Dermis blood vessel endothelial cell (primary cell): ENCODE measurements around the gene KRTAP6-1. TPM values are rescaled to one million over a fixed set of nuclear protein-coding genes. Genes with fewer than 3 reads are reported as not detected.

Experiments used
- DNase-seq: peaks from one replicate; pipeline ENCODE4 v3.0.0; 2010
- total RNA-seq: library from RNA; depleted of rRNA; stranded (reverse); fragments of >200 nt; gene quantifications from 2 replicates; pipeline ENCODE4 v1.2.3, GENCODE V29; 2014

The KRTAP6-1 gene
- total RNA-seq, 1 donor from 2014 or later, result not detected

DNA sequence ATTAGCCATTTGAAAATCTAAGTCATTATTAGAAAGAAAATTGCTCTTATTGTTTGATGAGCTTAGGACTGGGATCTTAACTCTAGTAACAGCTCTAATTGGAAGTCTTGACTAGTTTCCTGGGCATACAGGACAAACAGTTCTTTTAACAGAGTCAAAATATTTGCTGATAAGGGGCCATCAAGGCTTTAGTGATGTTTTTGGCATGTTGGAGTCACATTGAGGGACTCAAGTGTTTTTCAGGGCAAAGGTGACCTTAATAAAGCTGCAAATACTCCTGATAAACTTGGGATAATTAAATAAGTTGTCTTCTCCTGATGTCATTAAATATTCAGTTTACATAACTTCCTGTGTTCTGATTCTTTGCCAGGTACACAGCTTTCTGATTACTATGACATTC, 46.1 kb downstream of the KRTAP6-1 start:
- DNase-seq, result no peak

DNA sequence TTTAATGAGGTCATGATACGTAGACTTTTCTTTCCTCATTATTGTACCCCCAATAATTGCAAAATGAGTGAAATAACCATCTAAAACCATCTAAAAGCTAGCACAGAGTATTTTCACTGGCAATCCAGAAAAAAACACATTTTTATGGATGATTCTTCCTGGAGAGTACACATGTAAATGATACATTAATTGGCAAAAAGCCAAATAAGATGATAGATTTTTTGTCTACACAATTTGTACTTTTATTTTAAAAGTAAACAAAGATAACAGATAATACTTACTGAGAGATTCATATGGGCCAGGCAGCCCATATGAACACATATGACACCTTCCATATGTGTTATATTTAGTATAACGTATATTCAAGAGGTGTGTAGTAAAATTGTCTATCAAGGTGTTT, 50.1 kb downstream of the KRTAP6-1 start:
- no peak for DNase-seq

Other genes with a start within 250 kb of the KRTAP6-1 start
- not detected in 2 replicates for gene KRTAP13-2, start 241.7 kb downstream of the KRTAP6-1 start, total RNA-seq
- gene KRTAP13-1, start 217.9 kb downstream of the KRTAP6-1 start, total RNA-seq, result not detected in 2 replicates
- not detected in 2 replicates for gene KRTAP13-3, start 188.0 kb downstream of the KRTAP6-1 start, total RNA-seq
- gene KRTAP13-4, start 183.7 kb downstream of the KRTAP6-1 start, total RNA-seq, result not detected in 2 replicates
- not detected in 2 replicates for gene KRTAP15-1, start 173.7 kb downstream of the KRTAP6-1 start, total RNA-seq
- not detected in 2 replicates for gene KRTAP19-1, start 133.6 kb downstream of the KRTAP6-1 start, total RNA-seq
- gene KRTAP19-2, start 126.5 kb downstream of the KRTAP6-1 start, total RNA-seq, result not detected in 2 replicates
- gene KRTAP19-3, start 121.9 kb downstream of the KRTAP6-1 start, total RNA-seq, result not detected in 2 replicates
- not detected in 2 replicates for gene KRTAP19-4, start 116.8 kb downstream of the KRTAP6-1 start, total RNA-seq
- not detected in 2 replicates for gene KRTAP19-5, start 111.8 kb downstream of the KRTAP6-1 start, total RNA-seq
- not detected in 2 replicates for gene KRTAP19-6, start 72.1 kb downstream of the KRTAP6-1 start, total RNA-seq
- gene KRTAP19-7, start 52.6 kb downstream of the KRTAP6-1 start, total RNA-seq, result not detected in 2 replicates
- gene KRTAP22-2, start 23.5 kb downstream of the KRTAP6-1 start, total RNA-seq, result not detected in 2 replicates
- not detected in 2 replicates for gene KRTAP6-3, start 21.5 kb downstream of the KRTAP6-1 start, total RNA-seq
- not detected in 2 replicates for gene KRTAP6-2, start 15.0 kb downstream of the KRTAP6-1 start, total RNA-seq
- not detected in 2 replicates for gene KRTAP22-1, start 12.8 kb downstream of the KRTAP6-1 start, total RNA-seq
- not detected in 2 replicates for gene KRTAP20-1, start 2.5 kb upstream of the KRTAP6-1 start, total RNA-seq
- gene KRTAP20-4, start 6.7 kb upstream of the KRTAP6-1 start, total RNA-seq, result not detected in 2 replicates
- not detected in 2 replicates for gene KRTAP20-2, start 21.3 kb upstream of the KRTAP6-1 start, total RNA-seq
- not detected in 2 replicates for gene KRTAP20-3, start 28.9 kb upstream of the KRTAP6-1 start, total RNA-seq
- gene KRTAP21-3, start 104.8 kb upstream of the KRTAP6-1 start, total RNA-seq, result not detected in 2 replicates
- 0.68 TPM in 1 of 2 replicates, not detected in the other for gene KRTAP21-2, start 133.3 kb upstream of the KRTAP6-1 start, total RNA-seq
- not detected in 2 replicates for gene KRTAP21-1, start 141.5 kb upstream of the KRTAP6-1 start, total RNA-seq
- gene KRTAP8-1, start 199.3 kb upstream of the KRTAP6-1 start, total RNA-seq, result not detected in 2 replicates
- gene KRTAP7-1, start 215.8 kb upstream of the KRTAP6-1 start, total RNA-seq, result not detected in 2 replicates